GM21737 (cell line): ENCODE results near the gene ZNF503.

Source experiments
- ATAC-seq: cut with Tn5 transposase; IDR thresholded peaks from one replicate; pipeline ENCODE4 v1.9.1; 2021; ENCODE audit warnings: mild to moderate bottlenecking, moderate library complexity; ENCODE audit not compliant: unreplicated experiment

Gene ZNF503

GRCh38 chr10:75358132-75358531 is 43.4 kb downstream of the ZNF503 start:
- ATAC-seq = no peak

- ATAC-seq = no peak
Measured at GRCh38 chr10:75357500-75357899, 44.1 kb downstream of the ZNF503 start.

GRCh38 chr10:75356484-75356883 is 45.1 kb downstream of the ZNF503 start:
- ATAC-seq = no peak

GRCh38 chr10:75355706-75356105 is 45.9 kb downstream of the ZNF503 start:
- no peak for ATAC-seq

GRCh38 chr10:75353183-75353582 is 48.4 kb downstream of the ZNF503 start:
- no peak for ATAC-seq

- no peak for ATAC-seq
Measured at GRCh38 chr10:75352650-75353049, 48.9 kb downstream of the ZNF503 start.

GRCh38 chr10:75351637-75352036 is 49.9 kb downstream of the ZNF503 start:
- ATAC-seq = no peak

- ATAC-seq = no peak
Measured at GRCh38 chr10:75350791-75351190, 50.8 kb downstream of the ZNF503 start.
